A549 treated with dexamethasone at 1 μM for 4 hours (cell line): ENCODE measurements around the gene ADRB1. TPM values are rescaled to one million over a fixed set of nuclear protein-coding genes. Genes with fewer than 3 reads are reported as not detected.

Experiments
- total RNA-seq: library from RNA; stranded (reverse); fragments of 200-300 nt; extraction: Qiagen RNA extraction; gene quantifications from 5 replicates; pipeline ENCODE4 v1.2.3, GENCODE V29; 2022

ADRB1 gene
- total RNA-seq: 0.95 to 1.5 TPM (median 1.3 TPM) in 5 replicates

GRCh38 chr10:114043532-114044246, at the start of gene ADRB1:
Gene ADRB1, plus strand, starts transcription at chr10:114043866. Its CDS starts 267 bp downstream, at chr10:114044133.

Other genes with a start within 250 kb of the ADRB1 start
- gene DCLRE1A, start 189.8 kb upstream of the ADRB1 start, total RNA-seq: 8.8 to 11.0 TPM (median 9.9 TPM) in 5 replicates
- gene NHLRC2, start 189.2 kb upstream of the ADRB1 start, total RNA-seq: 4.8 to 9.2 TPM (median 7.5 TPM) in 5 replicates
- 4.0 to 7.3 TPM (median 5.9 TPM) in 5 replicates for gene CCDC186, start 130.3 kb downstream of the ADRB1 start, total RNA-seq
- not detected in 5 replicates for gene TDRD1, start 135.5 kb downstream of the ADRB1 start, total RNA-seq
- 0.05 to 0.06 TPM (median 0.06 TPM) in 3 of 5 replicates, not detected in the others for gene VWA2, start 195.4 kb downstream of the ADRB1 start, total RNA-seq